BJ (cell line): ENCODE results near the gene NFE2L3. TPM values are rescaled to one million over a fixed set of nuclear protein-coding genes. Genes with fewer than 3 reads are reported as not detected.

ENCODE experiments used
- CTCF ChIA-PET: fragments of 350-600 bp; formaldehyde crosslinking; extraction: SDS; loops from one replicate; lab custom pipeline; 2021; ENCODE audit warnings: antibody characterized with exemption, inconsistent platforms; lab: Yijun Ruan, JAX
- POLR2A ChIA-PET: fragments of 300-600 bp; sonication (Branson Sonifier 250); formaldehyde crosslinking; extraction: SDS; loops from one replicate; lab custom pipeline; 2021; ENCODE audit warnings: antibody characterized with exemption; lab: Charles Lee
- DNase-seq: peaks from one replicate; pipeline ENCODE4 v3.0.0-alpha.2; 2011; ENCODE audit warnings: low read depth
- H3K27me3 ChIP-seq: 2 replicates; pipeline ENCODE4 v1.6.0; 2011; ENCODE audit warnings: low read length; ENCODE audit not compliant: control insufficient read depth, insufficient read depth
- H3K36me3 ChIP-seq: 2 replicates; pipeline ENCODE4 v1.5.1; 2011; ENCODE audit warnings: low read length; ENCODE audit not compliant: control insufficient read depth, insufficient read depth
- H3K4me3 ChIP-seq: 2 replicates; pipeline ENCODE4 v1.5.1; 2011; ENCODE audit warnings: low read depth, mild to moderate bottlenecking, control low read depth, low read length
- CTCF ChIP-seq: IDR thresholded peaks from 2 replicates; pipeline ENCODE4 v1.5.1; 2011; ENCODE audit warnings: low read depth, mild to moderate bottlenecking, control low read depth, inconsistent platforms, low read length, moderate library complexity; ENCODE audit not compliant: insufficient read depth
- polyA plus RNA-seq: library from polyadenylated mRNA; depleted of rRNA; stranded (reverse); fragments of >200 nt; gene quantifications from 2 replicates; pipeline ENCODE4 v1.2.3, GENCODE V29; 2011

Gene NFE2L3
- polyA plus RNA-seq, 1 experiment: 2.6 TPM

- no peak for TF ChIP-seq CTCF
- Histone ChIP-seq H3K4me3 (peak overlapping the region; percentile 71), H3K36me3 (peaks cover 13% of the 10 kb centered on the region), H3K27me3 (no peaks in the 10 kb centered on the region)
- CTCF ChIA-PET: interaction anchor here (0.7 to 7.4 kb wide), 13 partner anchors 9 to 934 kb away, joined by 3 to 55 read pairs (median 6); no protein-coding TSS in a partner anchor
- POLR2A ChIA-PET: interaction anchor here (0.6 to 1.1 kb wide), 3 partner anchors 8 to 1887 kb away, joined by 3 to 4 read pairs (median 3); partner anchors contain the start of gene NFE2L3
- no peak for DNase-seq
These were observed 45.4 kb downstream of the NFE2L3 start for GRCh38 chr7:26197153-26198115.

GRCh38 chr7:26198133-26198780, 46.3 kb downstream of the NFE2L3 start:
- no peak for DNase-seq
- Histone ChIP-seq H3K27me3 (no peaks in the 10 kb centered on the region), H3K4me3 (peak overlapping the region; percentile 71), H3K36me3 (peaks cover 10% of the 10 kb centered on the region)
- peak; percentile 65 for TF ChIP-seq CTCF
- ChIA-PET CTCF (interaction anchor here (0.7 to 7.4 kb wide), 16 partner anchors 10 to 221 kb away, joined by 3 to 55 read pairs (median 5); partner anchors contain the start of gene NFE2L3), POLR2A (interaction anchor here (0.7 to 1.1 kb wide), 2 partner anchors 12 to 46 kb away, joined by 3 to 4 read pairs; partner anchors contain the start of gene NFE2L3)

GRCh38 chr7:26198781-26199169, 46.8 kb downstream of the NFE2L3 start:
- Histone ChIP-seq H3K36me3 (peaks cover 10% of the 10 kb centered on the region), H3K27me3 (no peaks in the 10 kb centered on the region), H3K4me3 (peak overlapping the region; percentile 71)
- TF ChIP-seq CTCF: no peak
- ChIA-PET POLR2A (interaction anchor here (0.6 to 1.1 kb wide), 3 partner anchors 12 to 1565 kb away, joined by 3 to 9 read pairs (median 4); partner anchors contain the start of gene NFE2L3), CTCF (interaction anchor here (0.7 to 7.4 kb wide), 15 partner anchors 9 to 221 kb away, joined by 3 to 55 read pairs (median 5); partner anchors contain the start of gene NFE2L3)
- DNase-seq: no peak

GRCh38 chr7:26199301-26200037, 47.5 kb downstream of the NFE2L3 start:
- CTCF ChIA-PET: interaction anchor here (1.1 to 7.4 kb wide), 9 partner anchors 11 to 116 kb away, joined by 4 to 55 read pairs (median 6); partner anchors contain the start of gene NFE2L3
- Histone ChIP-seq H3K4me3 (peak overlapping the region; percentile 71), H3K36me3 (peaks cover 7% of the 10 kb centered on the region), H3K27me3 (no peaks in the 10 kb centered on the region)
- 0 out of 2 replicates have a peak, but pooled peaks have one; percentile 2 for TF ChIP-seq CTCF
- POLR2A ChIA-PET: interaction anchor here (0.6 kb wide), 2 partner anchors 966 to 1564 kb away, joined by 3 to 9 read pairs; partner anchors contain the start of gene HOXA9
- no peak for DNase-seq
